H1 (cell line): ENCODE data around the gene TLK2. TPM values are rescaled to one million over a fixed set of nuclear protein-coding genes. Genes with fewer than 3 reads are reported as not detected.
"Not testable (repeated sequence)": the region's sequence is repeated elsewhere in the genome, so short reads cannot be mapped to it uniquely, and the experiment has no call there.

Experiments
- CTCF ChIA-PET: fragments of 300-600 bp; sonication (Branson Sonifier 250); formaldehyde crosslinking; loops from one replicate; lab custom pipeline; 2021; ENCODE audit not compliant: partially characterized antibody; lab: Charles Lee
- POLR2A ChIA-PET: fragments of 300-600 bp; sonication (Branson Sonifier 250); formaldehyde crosslinking; loops from one replicate; lab custom pipeline; 2021; ENCODE audit warnings: inconsistent platforms; ENCODE audit not compliant: partially characterized antibody; lab: Charles Lee
- DNase-seq, 2 experiments: peaks; one replicate each; pipeline versions ENCODE4 v3.0.0 to v3.0.0-alpha.2; 2010 to 2022; ENCODE audit warnings: low spot score in 2 of 2, low read depth in 1 of 2, mixed read lengths in 1 of 2
- FAIRE-seq: peaks from 2 replicates; lab custom pipeline; 2011; peaks lifted over from hg19 to GRCh38; lab: Jason Lieb, UNC
- H2AFZ ChIP-seq: 2 replicates; pipeline ENCODE4 v1.8.1; 2012; ENCODE audit warnings: low read length, inconsistent platforms
- H2AK5ac ChIP-seq: 2 replicates; pipeline ENCODE4 v1.6.1; 2013; ENCODE audit warnings: low read depth, low read length
- H2BK120ac ChIP-seq: replicated peaks from 2 replicates; pipeline ENCODE3; 2013; ENCODE audit warnings: low read depth, low read length, inconsistent platforms
- H2BK12ac ChIP-seq: 2 replicates; pipeline ENCODE4 v1.6.1; 2013; ENCODE audit warnings: low read depth, low read length
- H2BK15ac ChIP-seq: 2 replicates; pipeline ENCODE4 v1.6.1; 2013; ENCODE audit warnings: low read length
- H2BK20ac ChIP-seq: 2 replicates; pipeline ENCODE4 v1.6.1; 2013; ENCODE audit warnings: low read length
- H2BK5ac ChIP-seq: 2 replicates; pipeline ENCODE4 v1.6.1; 2013; ENCODE audit warnings: low read depth, low read length
- H3K14ac ChIP-seq: 2 replicates; pipeline ENCODE4 v1.6.1; 2013; ENCODE audit warnings: inconsistent platforms; ENCODE audit not compliant: insufficient read length
- H3K18ac ChIP-seq: 2 replicates; pipeline ENCODE4 v1.6.1; 2013; ENCODE audit warnings: low read length; ENCODE audit errors: extremely low read depth
- H3K23ac ChIP-seq: 2 replicates; pipeline ENCODE4 v1.6.1; 2013; ENCODE audit warnings: inconsistent platforms; ENCODE audit not compliant: insufficient read length
- H3K23me2 ChIP-seq: 2 replicates; pipeline ENCODE4 v1.6.1; 2013; ENCODE audit warnings: low read depth, low read length
- H3K27ac ChIP-seq: 2 replicates; pipeline ENCODE4 v1.6.1; 2011; ENCODE audit warnings: low read depth, low read length, inconsistent platforms
- H3K27me3 ChIP-seq, 4 experiments: replicated peaks in 1 of 4; 1 replicate in 1 of 4; 2 replicates in 3 of 4; pipeline versions ENCODE4 v1.6.1 to v1.8.1; 2011 to 2013; ENCODE audit warnings: low read length in 3 of 4, mild to moderate bottlenecking in 3 of 4, inconsistent platforms in 2 of 4, mixed read lengths in 2 of 4, moderate library complexity in 1 of 4; ENCODE audit not compliant: control insufficient read depth in 3 of 4, insufficient read depth in 3 of 4; ENCODE audit errors: extremely low read depth in 1 of 4
- H3K36me3 ChIP-seq, 4 experiments: 2 replicates each; pipeline versions ENCODE4 v1.6.1 to v1.8.1; 2011 to 2013; ENCODE audit warnings: mild to moderate bottlenecking in 4 of 4, low read length in 3 of 4, moderate library complexity in 2 of 4, control low read depth in 1 of 4, inconsistent platforms in 1 of 4; ENCODE audit not compliant: insufficient read depth in 4 of 4, control insufficient read depth in 2 of 4
- H3K4ac ChIP-seq: replicated peaks from 2 replicates; pipeline ENCODE3; 2013; ENCODE audit warnings: low read length, low read depth, mixed read lengths, inconsistent platforms; ENCODE audit not compliant: insufficient read length
- H3K4me1 ChIP-seq, 4 experiments: replicated peaks in 1 of 4; 1 replicate in 1 of 4; 2 replicates in 3 of 4; pipeline versions ENCODE4 v1.6.1 to v1.8.1; 2011 to 2013; ENCODE audit warnings: low read length in 3 of 4, inconsistent platforms in 2 of 4, mixed read lengths in 1 of 4; ENCODE audit not compliant: insufficient read depth in 4 of 4, control insufficient read depth in 3 of 4
- H3K4me2 ChIP-seq, 2 experiments: 2 replicates each; pipeline versions ENCODE4 v1.6.1 to v1.8.1; 2011 to 2013; ENCODE audit warnings: low read depth in 2 of 2, low read length in 2 of 2, control low read depth in 1 of 2, inconsistent platforms in 1 of 2, mild to moderate bottlenecking in 1 of 2; ENCODE audit not compliant: insufficient read depth in 1 of 2
- H3K4me3 ChIP-seq, 4 experiments: fragments of 200-600, 300-600 bp in 1 of 4; sonication (generic), shearing (Covaris generic), sonication (Bioruptor Twin) in 1 of 4; 2 replicates each; pipeline versions ENCODE4 v1.5.1 to v1.8.1; 2011 to 2016; ENCODE audit warnings: low read length in 4 of 4, low read depth in 3 of 4, control low read depth in 2 of 4, inconsistent platforms in 2 of 4, mild to moderate bottlenecking in 2 of 4, mixed read lengths in 1 of 4, moderate library complexity in 1 of 4; ENCODE audit not compliant: insufficient read depth in 2 of 4; ENCODE audit errors: extremely low read depth in 1 of 4
- H3K56ac ChIP-seq: replicated peaks from 2 replicates; pipeline ENCODE3; 2013; ENCODE audit warnings: low read depth, mild to moderate bottlenecking, mixed read lengths, low read length, inconsistent platforms; ENCODE audit not compliant: insufficient read length
- H3K79me1 ChIP-seq: 2 replicates; pipeline ENCODE4 v1.6.1; 2013; ENCODE audit warnings: low read depth, low read length, control low read depth
- H3K79me2 ChIP-seq, 2 experiments: 2 replicates each; pipeline versions ENCODE4 v1.6.1 to v1.8.1; 2012 to 2013; ENCODE audit warnings: low read length in 2 of 2, mild to moderate bottlenecking in 2 of 2, inconsistent platforms in 1 of 2; ENCODE audit not compliant: insufficient read depth in 2 of 2, control insufficient read depth in 1 of 2
- H3K9ac ChIP-seq, 4 experiments: replicated peaks in 1 of 4; 1 replicate in 1 of 4; 2 replicates in 3 of 4; pipeline versions ENCODE4 v1.6.1 to v1.8.1; 2011 to 2013; ENCODE audit warnings: low read depth in 3 of 4, low read length in 3 of 4, control low read depth in 2 of 4, mild to moderate bottlenecking in 2 of 4, moderate library complexity in 2 of 4, inconsistent platforms in 1 of 4; ENCODE audit errors: extremely low read depth in 1 of 4
- H3K9me3 ChIP-seq, 2 experiments: 2 replicates each; pipeline versions ENCODE4 v1.6.1 to v1.8.1; 2012 to 2013; ENCODE audit warnings: mild to moderate bottlenecking in 2 of 2, moderate library complexity in 2 of 2, control low read depth in 1 of 2, inconsistent platforms in 1 of 2, low read depth in 1 of 2, low read length in 1 of 2, mixed read lengths in 1 of 2; ENCODE audit not compliant: insufficient read depth in 2 of 2
- H4K20me1 ChIP-seq, 2 experiments: replicated peaks in 1 of 2; 2 replicates each; pipeline versions ENCODE3 to v1.8.1; 2011 to 2013; ENCODE audit warnings: inconsistent platforms in 2 of 2, low read length in 2 of 2, mild to moderate bottlenecking in 1 of 2; ENCODE audit not compliant: insufficient read depth in 2 of 2, control insufficient read depth in 1 of 2
- H4K5ac ChIP-seq: 2 replicates; pipeline ENCODE4 v1.6.1; 2013; ENCODE audit warnings: low read length, low read depth, mixed read lengths, inconsistent platforms; ENCODE audit not compliant: insufficient read length
- H4K8ac ChIP-seq: 2 replicates; pipeline ENCODE4 v1.8.0; 2013; ENCODE audit warnings: mild to moderate bottlenecking, moderate library complexity, low read length, inconsistent platforms; ENCODE audit not compliant: insufficient read depth; ENCODE audit errors: extremely low read depth
- H4K91ac ChIP-seq: replicated peaks from 2 replicates; pipeline ENCODE3; 2013; ENCODE audit warnings: low read length, mixed read lengths, inconsistent platforms; ENCODE audit not compliant: insufficient read length
- WGBS, 2 experiments: shearing (Covaris generic) in 1 of 2; methylation state at CpG; one replicate each; pipeline versions ENCODE4 v1.1.6 to v1.1.7; 2013 to 2015; ENCODE audit warnings: low lambda C conversion rate in 2 of 2, mixed read lengths in 2 of 2, inconsistent platforms in 1 of 2, low coverage in 1 of 2, missing lambda C conversion rate in 1 of 2; ENCODE audit not compliant: insufficient replicate concordance in 2 of 2, insufficient coverage in 1 of 2, insufficient read length in 1 of 2; ENCODE audit errors: extremely low coverage in 1 of 2, missing lambda C conversion rate in 1 of 2; 5-methylcytosine and 5-hydroxymethylcytosine counted together
- polyA plus RNA-seq, 7 experiments: library from polyadenylated mRNA; depleted of rRNA in 3 of 7; stranded (reverse) in 5 of 7; unstranded in 2 of 7; fragments of >200 nt in 5 of 7; fragments of 200-250 nt in 2 of 7; gene quantifications; 1 replicate in 5 of 7; 2 replicates in 1 of 7; 4 replicates in 1 of 7; pipeline versions ENCODE4 v1.2.1 to v1.2.3, GENCODE V29; 2011 to 2013; ENCODE audit warnings: missing spikeins in 2 of 7, mixed read lengths in 2 of 7
- total RNA-seq: library from RNA; stranded (reverse); fragmentation: NEBNext Ultra II Directional; extraction: Animal tissue kit (Norgen Biotek cat#: 25700); gene quantifications from 2 replicates; pipeline ENCODE4 v1.2.1, GENCODE V29; 2021

Gene TLK2
- total and polyA plus RNA-seq, 2 of the 8 experiments (the other 6 are each of a cell fraction or from before 2014, with no cell fraction given), result 43.1 to 59.9 TPM

- H2AK5ac ChIP-seq, H3K56ac ChIP-seq, H3K79me1 ChIP-seq, H3K36me3 ChIP-seq, H3K4me1 ChIP-seq, H3K79me2 ChIP-seq, H3K27ac ChIP-seq, H2BK120ac ChIP-seq, H2BK5ac ChIP-seq, H2BK20ac ChIP-seq, H3K23me2 ChIP-seq, H4K91ac ChIP-seq, H3K9me3 ChIP-seq, H4K20me1 ChIP-seq, H3K23ac ChIP-seq, H2BK15ac ChIP-seq, H2AFZ ChIP-seq, H3K14ac ChIP-seq, H3K4me3 ChIP-seq, H4K5ac ChIP-seq, H2BK12ac ChIP-seq, FAIRE-seq, H3K18ac ChIP-seq, H3K9ac ChIP-seq, H3K4ac ChIP-seq, H3K27me3 ChIP-seq, H3K4me2 ChIP-seq, H4K8ac ChIP-seq, DNase-seq: not testable (repeated sequence)
- ChIA-PET CTCF (interaction anchor here (0.6 to 1.8 kb wide), 5 partner anchors 9 to 152 kb away, joined by 3 to 4 read pairs (median 3); partner anchors contain the start of gene METTL2A), POLR2A (interaction anchor here (0.6 to 0.7 kb wide), 2 partner anchors 120 to 407 kb away, joined by 3 read pairs; no protein-coding TSS in a partner anchor)
- WGBS, 2 experiments, result 78% methylated on average over 8 of the region's 8 CpGs; no CpG with 5 or more reads in 1 of the 2 experiments
These were observed 5.3 kb upstream of the TLK2 start for GRCh38 chr17:62473030-62473982.
